Mucosa of descending colon (tissue), 3 donors: ENCODE measurements around the gene RGS7. TPM values are rescaled to one million over a fixed set of nuclear protein-coding genes. Genes with fewer than 3 reads are reported as not detected.

ENCODE experiments used
- ATAC-seq: fragments of 200-7000 bp; cut with Tn5 transposase; one replicate; pipeline ENCODE4 v1.9.1; 2020; ENCODE audit warnings: mild to moderate bottlenecking, moderate library complexity
- DNase-seq, 3 donors: peaks; one replicate each; pipeline ENCODE4 v3.0.0-alpha.2; 2020
- H3K36me3 ChIP-seq: fragments of 200-600 bp; one replicate; pipeline ENCODE4 v1.8.0; 2021; ENCODE audit warnings: low read depth, mild to moderate bottlenecking
- H3K4me1 ChIP-seq: fragments of 200-600 bp; one replicate; pipeline ENCODE4 v1.8.0; 2021; ENCODE audit warnings: low read depth, mild to moderate bottlenecking
- H3K4me3 ChIP-seq: fragments of 200-600 bp; one replicate; pipeline ENCODE4 v1.8.0; 2021; ENCODE audit warnings: mild to moderate bottlenecking
- H3K9me3 ChIP-seq: fragments of 200-600 bp; one replicate; pipeline ENCODE4 v1.8.0; 2021; ENCODE audit warnings: mild to moderate bottlenecking
- CTCF ChIP-seq: fragments of 200-600 bp; IDR thresholded peaks from one replicate; pipeline ENCODE4 v1.8.0; 2022; ENCODE audit warnings: antibody characterized with exemption, mild to moderate bottlenecking
- intact Hi-C, 2 donors: fragments of 100-400 bp; cut with DNase I in 1 of 2; cut with micrococcal nuclease in 1 of 2; formaldehyde crosslinking; loops; one replicate each; pipeline versions ENCODE4 v1.11.0 to v1.11.1; 2022; cut with DNase I, micrococcal nuclease
- total RNA-seq, 3 donors: library from RNA; stranded (reverse); fragmentation: NEBNext Ultra II Directional in 2 of 3; extraction: Animal tissue kit (Norgen Biotek cat#: 25700) in 2 of 3; gene quantifications; one replicate each; pipeline versions ENCODE4 v1.2.1 to v1.2.4, GENCODE V29; 2021 to 2023
- donor health status: DM: no; HTN: no; CAD: no; lungs with moderate emphysema.
- donor health status: DM: no; HTN: no; CAD: no.
- donor health status: DM: no; HTN: yes; CAD: no.

Gene RGS7
- total RNA-seq, 3 donors from 2014 or later: 0.51 TPM; not detected in 2

DNA sequence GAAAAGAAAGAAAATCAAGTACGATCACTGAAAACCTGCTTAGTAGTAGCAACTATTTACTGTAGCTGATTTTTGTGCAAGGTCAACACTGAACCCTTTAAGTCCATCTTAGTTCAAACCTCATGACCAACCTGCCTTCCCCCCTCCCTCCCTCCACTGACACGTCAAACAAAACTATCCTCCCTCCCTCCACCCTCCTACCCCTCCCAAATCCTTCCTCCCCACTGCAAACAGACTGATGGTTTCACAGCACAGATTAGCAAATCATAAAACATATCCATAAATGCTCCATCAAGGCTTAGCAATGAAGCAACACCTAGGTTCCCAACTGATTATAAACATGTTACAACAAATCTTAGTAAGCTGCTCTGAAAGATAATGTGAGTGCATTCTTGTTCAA is 580.8 kb downstream of the RGS7 start:
- no peaks in the 10 kb centered on the region for H3K4me1 ChIP-seq

GRCh38 chr1:240772131-240772530 is 584.9 kb downstream of the RGS7 start:
- no peak for DNase-seq
- Histone ChIP-seq H3K4me1 (no peaks in the 10 kb centered on the region), H3K36me3 (no peaks in the 10 kb centered on the region), H3K9me3 (no peaks in the 10 kb centered on the region), H3K4me3 (no peak overlapping the region)
- TF ChIP-seq CTCF: no peak
- no peak for ATAC-seq
- intact Hi-C loops: no loop called here

More for the DNA sequence above, 580.8 kb downstream of the RGS7 start:
- H3K4me3 ChIP-seq: no peak overlapping the region
- ATAC-seq: peak; percentile 97
- no peaks in the 10 kb centered on the region for H3K36me3 ChIP-seq
- TF ChIP-seq CTCF: no peak
- no peaks in the 10 kb centered on the region for H3K9me3 ChIP-seq
- peak in 1 of 3 donors; percentile 39 for DNase-seq
- intact Hi-C loops: no loop called here

GRCh38 chr1:240771450-240771849 is 585.6 kb downstream of the RGS7 start:
- H3K4me3 ChIP-seq: no peak overlapping the region
- no peaks in the 10 kb centered on the region for H3K36me3 ChIP-seq
- intact Hi-C loops: no loop called here
- no peaks in the 10 kb centered on the region for H3K9me3 ChIP-seq
- no peak for DNase-seq
- TF ChIP-seq CTCF: no peak
- no peak for ATAC-seq
- H3K4me1 ChIP-seq: no peaks in the 10 kb centered on the region

GRCh38 chr1:240768979-240769378 is 588.0 kb downstream of the RGS7 start:
- no peak for TF ChIP-seq CTCF
- intact Hi-C loops: no loop called here
- H3K36me3 ChIP-seq: no peaks in the 10 kb centered on the region
- DNase-seq (no peak), ATAC-seq (no peak)
- no peaks in the 10 kb centered on the region for H3K9me3 ChIP-seq
- no peak overlapping the region for H3K4me3 ChIP-seq
- no peaks in the 10 kb centered on the region for H3K4me1 ChIP-seq

DNA sequence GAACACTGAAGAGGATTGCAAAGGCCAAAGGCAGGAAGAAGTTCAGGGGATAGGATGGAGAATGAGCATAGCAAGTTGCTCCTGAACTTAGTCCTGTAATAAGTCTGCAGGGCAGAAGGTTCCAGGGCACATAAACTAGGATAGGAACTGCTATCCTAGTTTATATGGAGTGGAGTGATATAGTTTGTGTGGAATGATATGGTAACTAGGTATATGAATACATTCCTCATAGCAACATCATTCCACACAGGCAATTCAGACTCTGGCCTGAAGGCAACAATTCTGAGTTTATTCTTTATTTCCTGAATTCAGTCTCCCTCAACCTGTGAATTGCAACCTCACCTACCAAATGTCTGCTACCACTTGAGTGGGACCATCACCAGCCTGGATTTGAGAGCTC is 590.2 kb downstream of the RGS7 start:
- H3K36me3 ChIP-seq: no peaks in the 10 kb centered on the region
- no peaks in the 10 kb centered on the region for H3K9me3 ChIP-seq
- DNase-seq: no peak
- H3K4me1 ChIP-seq: no peaks in the 10 kb centered on the region
- intact Hi-C loops: no loop called here
- no peak for ATAC-seq
- no peak overlapping the region for H3K4me3 ChIP-seq
- no peak for TF ChIP-seq CTCF

- intact Hi-C loops: no loop called here
- no peak for ATAC-seq
- no peak for TF ChIP-seq CTCF
- no peak overlapping the region for H3K4me3 ChIP-seq
- no peaks in the 10 kb centered on the region for H3K9me3 ChIP-seq
- H3K36me3 ChIP-seq: no peaks in the 10 kb centered on the region
- DNase-seq: no peak
- H3K4me1 ChIP-seq: no peaks in the 10 kb centered on the region
These were observed 591.2 kb downstream of the RGS7 start for GRCh38 chr1:240765732-240766363.
